ENCODE measurements around the gene TTLL1. TPM values are rescaled to one million over a fixed set of nuclear protein-coding genes. Genes with fewer than 3 reads are reported as not detected.

Gene TTLL1
- polyA plus RNA-seq, 1 donor from 2014 or later: 3.7 TPM

GRCh38 chr22:42991010-42991651, 98.1 kb downstream of the TTLL1 start:
- Mint-ChIP-seq H3K4me3 (peak overlapping the region in 1 of 4 donors; percentile 75), H3K36me3 (no peaks in the 10 kb centered on the region), H3K27ac (no peak overlapping the region), H3K27me3 (no peaks in the 10 kb centered on the region), H3K4me1 (peaks cover 8 to 34% (median 19%) of the 10 kb centered on the region in 3 donors), H3K9me3 (no peaks in the 10 kb centered on the region)

GRCh38 chr22:42990131-42990838, 98.9 kb downstream of the TTLL1 start:
- no peaks in the 10 kb centered on the region for H3K27me3 Mint-ChIP-seq
- peaks cover 8 to 34% (median 16%) of the 10 kb centered on the region in 3 donors for H3K4me1 Mint-ChIP-seq
- peak overlapping the region in 1 of 3 donors; percentile 72 for H3K27ac Mint-ChIP-seq
- H3K36me3 Mint-ChIP-seq: no peaks in the 10 kb centered on the region
- H3K4me3 Mint-ChIP-seq: peak overlapping the region in 1 of 4 donors; percentile 60
- H3K9me3 Mint-ChIP-seq: no peaks in the 10 kb centered on the region

Other genes with a start within 250 kb of the TTLL1 start
- gene ARFGAP3, start 232.1 kb downstream of the TTLL1 start, polyA plus RNA-seq: 25.5 TPM
- 31.5 TPM for gene PACSIN2, start 74.2 kb downstream of the TTLL1 start, polyA plus RNA-seq
- gene BIK, start 21.4 kb upstream of the TTLL1 start, polyA plus RNA-seq: 9.7 TPM
- gene MCAT, start 54.0 kb upstream of the TTLL1 start, polyA plus RNA-seq: 10.2 TPM
- 125 TPM for gene TSPO, start 62.2 kb upstream of the TTLL1 start, polyA plus RNA-seq
- 20.0 TPM for gene TTLL12, start 97.7 kb upstream of the TTLL1 start, polyA plus RNA-seq